HFFc6 (cell line): Measurements from ENCODE around the gene NUP35. TPM values are rescaled to one million over a fixed set of nuclear protein-coding genes. Genes with fewer than 3 reads are reported as not detected.
"Not testable (repeated sequence)": the region's sequence is repeated elsewhere in the genome, so short reads cannot be mapped to it uniquely, and the experiment has no call there.

ENCODE experiments used
- DNase-seq: peaks from one replicate; pipeline ENCODE4 v3.0.0-alpha.2; 2018
- H3K27ac Mint-ChIP-seq: 2 replicates; pipeline ENCODE4 v1.8.0; 2020; ENCODE audit warnings: mild to moderate bottlenecking, mixed read lengths
- H3K27me3 Mint-ChIP-seq: 2 replicates; pipeline ENCODE4 v1.8.0; 2021; ENCODE audit warnings: mild to moderate bottlenecking, moderate library complexity, mixed read lengths; ENCODE audit not compliant: insufficient read depth
- H3K36me3 Mint-ChIP-seq: 2 replicates; pipeline ENCODE4 v1.8.0; 2021; ENCODE audit warnings: low read depth, mixed read lengths
- H3K4me1 Mint-ChIP-seq: 2 replicates; pipeline ENCODE4 v1.8.0; 2020; ENCODE audit warnings: low read depth, mixed read lengths
- H3K4me3 Mint-ChIP-seq: 2 replicates; pipeline ENCODE4 v1.8.0; 2020; ENCODE audit warnings: mild to moderate bottlenecking, moderate library complexity, mixed read lengths
- H3K9me3 Mint-ChIP-seq: 2 replicates; pipeline ENCODE4 v1.8.0; 2020; ENCODE audit warnings: mild to moderate bottlenecking, mixed read lengths
- total RNA-seq, 6 experiments: library from RNA; stranded (reverse); fragmentation: NEBNext Ultra II Directional; extraction: Animal tissue kit (Norgen Biotek cat#: 25700); gene quantifications; 2 replicates in 1 of 6; 3 replicates in 5 of 6; pipeline ENCODE4 v1.2.3, GENCODE V29; 2021
- TF ChIP-seq, protein P1 (sequence below): fragments of 200-600 bp; sonication (generic); IDR thresholded peaks from 2 replicates; pipeline ENCODE4 v1.5.0; 2021; ENCODE audit warnings: antibody characterized with exemption, mild to moderate bottlenecking

Gene NUP35
- total RNA-seq, 6 experiments from 2014 or later = 10.4 to 17.0 (median 14.2) TPM

DNA sequence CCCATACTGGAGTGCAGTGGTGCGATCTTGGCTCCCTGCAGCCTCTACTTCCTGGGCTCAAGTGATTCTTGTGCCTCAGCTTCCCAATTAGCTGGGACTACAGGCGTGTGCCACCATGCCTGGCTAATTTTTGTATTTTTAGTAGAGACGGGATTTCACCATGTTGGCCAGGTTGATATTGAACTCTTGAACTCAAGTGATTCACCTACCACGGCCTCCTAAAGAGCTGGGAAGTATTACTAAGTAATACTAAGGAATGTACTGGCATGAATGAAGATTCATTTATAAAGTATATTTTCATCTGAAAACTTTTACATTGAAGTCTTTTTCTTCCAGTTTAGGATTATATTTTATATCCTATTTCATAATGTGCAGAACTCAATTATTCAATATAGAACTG, 38.1 kb downstream of the NUP35 start:
- Mint-ChIP-seq H3K36me3 (peaks cover 47% of the 10 kb centered on the region), H3K27ac (no peak overlapping the region), H3K27me3 (no peaks in the 10 kb centered on the region), H3K9me3 (peaks cover 7% of the 10 kb centered on the region; the same call in 1 of the 2 replicates), H3K4me1 (peaks cover 23% of the 10 kb centered on the region), H3K4me3 (no peak overlapping the region)
- DNase-seq = peak; percentile 46
- TF ChIP-seq, protein P1, sequence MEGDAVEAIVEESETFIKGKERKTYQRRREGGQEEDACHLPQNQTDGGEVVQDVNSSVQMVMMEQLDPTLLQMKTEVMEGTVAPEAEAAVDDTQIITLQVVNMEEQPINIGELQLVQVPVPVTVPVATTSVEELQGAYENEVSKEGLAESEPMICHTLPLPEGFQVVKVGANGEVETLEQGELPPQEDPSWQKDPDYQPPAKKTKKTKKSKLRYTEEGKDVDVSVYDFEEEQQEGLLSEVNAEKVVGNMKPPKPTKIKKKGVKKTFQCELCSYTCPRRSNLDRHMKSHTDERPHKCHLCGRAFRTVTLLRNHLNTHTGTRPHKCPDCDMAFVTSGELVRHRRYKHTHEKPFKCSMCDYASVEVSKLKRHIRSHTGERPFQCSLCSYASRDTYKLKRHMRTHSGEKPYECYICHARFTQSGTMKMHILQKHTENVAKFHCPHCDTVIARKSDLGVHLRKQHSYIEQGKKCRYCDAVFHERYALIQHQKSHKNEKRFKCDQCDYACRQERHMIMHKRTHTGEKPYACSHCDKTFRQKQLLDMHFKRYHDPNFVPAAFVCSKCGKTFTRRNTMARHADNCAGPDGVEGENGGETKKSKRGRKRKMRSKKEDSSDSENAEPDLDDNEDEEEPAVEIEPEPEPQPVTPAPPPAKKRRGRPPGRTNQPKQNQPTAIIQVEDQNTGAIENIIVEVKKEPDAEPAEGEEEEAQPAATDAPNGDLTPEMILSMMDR = no peak

DNA sequence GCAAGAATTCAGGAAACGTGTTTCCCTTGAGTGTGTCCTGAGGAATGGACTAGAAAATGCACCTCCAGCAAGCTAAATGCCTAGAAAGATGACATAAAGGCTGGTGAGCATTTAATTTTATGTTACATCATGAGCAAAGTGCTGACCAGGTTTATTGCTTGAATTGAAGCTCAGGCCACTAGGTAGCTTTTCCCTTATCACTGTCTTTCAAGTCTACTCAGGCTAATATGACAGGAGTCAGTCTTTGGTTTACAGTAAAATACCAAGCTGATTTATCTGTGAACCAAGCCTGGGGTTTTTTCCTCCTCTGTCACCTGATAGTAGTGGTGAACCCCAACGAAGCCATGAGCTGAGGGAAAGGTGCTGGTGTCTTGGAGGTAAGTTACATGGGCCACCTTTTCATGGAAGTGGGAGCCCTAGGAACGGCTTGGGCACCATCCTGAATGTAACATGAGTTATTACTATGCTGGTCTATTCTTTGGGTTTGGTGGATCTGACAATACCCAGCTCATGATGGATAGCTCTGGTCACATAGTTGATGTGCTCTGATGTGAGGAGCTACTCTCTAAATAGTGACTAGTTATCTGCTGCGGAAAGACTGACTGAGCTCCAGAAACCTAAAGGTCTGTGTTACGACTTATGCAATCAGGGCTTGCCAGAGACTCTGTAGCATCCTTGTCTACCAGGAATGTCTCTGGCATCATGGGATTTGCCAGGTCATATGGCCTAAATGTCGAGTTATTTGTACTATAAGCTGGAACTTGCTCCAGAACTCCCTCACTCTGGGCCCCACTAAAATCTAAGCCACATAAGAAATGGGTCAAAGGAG, 39.8 kb downstream of the NUP35 start:
- Mint-ChIP-seq H3K27ac (no peak overlapping the region), H3K4me3 (no peak overlapping the region), H3K9me3 (peaks cover 7% of the 10 kb centered on the region; the same call in 1 of the 2 replicates), H3K36me3 (peaks cover 55% of the 10 kb centered on the region), H3K4me1 (peaks cover 23% of the 10 kb centered on the region), H3K27me3 (no peaks in the 10 kb centered on the region)
- DNase-seq = no peak
- TF ChIP-seq, protein P1 = no peak

DNA sequence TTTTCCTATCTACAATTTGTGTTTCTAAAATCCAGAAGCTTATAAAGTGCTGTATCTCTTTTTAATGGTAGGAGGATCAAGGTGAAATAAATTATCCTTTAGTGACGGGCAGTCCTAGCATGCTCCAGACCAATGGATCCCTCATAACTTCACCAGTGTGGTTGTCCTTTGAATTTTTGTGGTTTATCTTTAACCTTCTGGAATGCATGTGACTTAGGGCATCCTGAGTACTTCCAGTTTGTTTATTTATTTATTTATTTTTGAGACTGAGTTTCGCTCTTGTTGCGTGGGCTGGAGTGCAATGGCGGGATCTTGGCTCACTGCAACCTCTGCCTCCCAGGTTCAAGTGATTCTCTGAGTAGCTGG, 40.4 kb downstream of the NUP35 start:
- Mint-ChIP-seq H3K36me3 (peaks cover 55% of the 10 kb centered on the region), H3K27me3 (no peaks in the 10 kb centered on the region), H3K9me3 (peaks cover 7% of the 10 kb centered on the region; the same call in 1 of the 2 replicates), H3K27ac (no peak overlapping the region), H3K4me1 (peaks cover 23% of the 10 kb centered on the region), H3K4me3 (no peak overlapping the region)
- DNase-seq = peak; percentile 9
- TF ChIP-seq, protein P1 = no peak

DNA sequence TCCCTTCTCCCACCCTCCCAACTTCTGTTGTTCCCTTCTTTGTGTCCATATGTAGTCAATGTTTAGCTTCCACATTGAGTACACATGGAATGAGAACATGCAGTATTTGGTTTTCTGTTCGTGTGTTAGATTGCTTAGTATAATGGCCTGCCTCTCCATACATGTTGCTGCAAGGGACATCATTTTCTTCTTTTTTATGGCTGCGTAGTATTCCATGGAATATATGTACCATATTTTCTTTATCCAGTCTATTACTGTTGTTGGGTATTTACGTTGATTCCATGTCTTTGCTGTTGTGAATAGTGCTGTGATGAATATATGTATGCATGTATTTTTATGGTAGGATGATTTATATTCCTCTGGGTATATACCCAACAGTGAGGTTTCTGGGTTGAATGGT, 42.0 kb downstream of the NUP35 start:
- peaks cover 23% of the 10 kb centered on the region for H3K4me1 Mint-ChIP-seq
- TF ChIP-seq, protein P1 = no peak
- peaks cover 55% of the 10 kb centered on the region for H3K36me3 Mint-ChIP-seq
- DNase-seq = no peak
- no peak overlapping the region for H3K4me3 Mint-ChIP-seq
- H3K27ac Mint-ChIP-seq = no peak overlapping the region
- peaks cover 7% of the 10 kb centered on the region; the same call in 1 of the 2 replicates for H3K9me3 Mint-ChIP-seq
- H3K27me3 Mint-ChIP-seq = no peaks in the 10 kb centered on the region

DNA sequence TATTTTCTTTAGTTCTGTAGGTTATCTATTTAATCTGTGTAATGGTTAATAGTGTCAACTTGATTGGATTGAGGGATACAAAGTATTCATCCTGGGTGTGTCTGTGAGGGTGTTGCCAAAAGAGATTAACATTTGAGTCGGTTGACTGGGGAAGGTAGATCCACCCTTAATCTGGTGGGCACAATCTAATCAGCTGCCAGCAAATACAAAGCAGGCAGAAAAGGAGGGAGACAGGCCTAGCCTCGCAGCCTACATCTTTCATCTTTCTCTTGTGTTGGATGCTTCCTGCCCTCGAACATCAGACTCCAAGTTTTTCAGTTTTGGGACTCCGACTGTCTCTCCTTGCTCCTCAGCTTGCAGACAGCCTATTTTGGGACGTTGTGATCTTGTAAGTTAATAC, 42.7 kb downstream of the NUP35 start:
- Mint-ChIP-seq H3K36me3 (peaks cover 49% of the 10 kb centered on the region), H3K4me1 (peaks cover 16% of the 10 kb centered on the region)
- H3K9me3 Mint-ChIP-seq, DNase-seq, H3K27ac Mint-ChIP-seq, H3K27me3 Mint-ChIP-seq, H3K4me3 Mint-ChIP-seq: not testable (repeated sequence)

DNA sequence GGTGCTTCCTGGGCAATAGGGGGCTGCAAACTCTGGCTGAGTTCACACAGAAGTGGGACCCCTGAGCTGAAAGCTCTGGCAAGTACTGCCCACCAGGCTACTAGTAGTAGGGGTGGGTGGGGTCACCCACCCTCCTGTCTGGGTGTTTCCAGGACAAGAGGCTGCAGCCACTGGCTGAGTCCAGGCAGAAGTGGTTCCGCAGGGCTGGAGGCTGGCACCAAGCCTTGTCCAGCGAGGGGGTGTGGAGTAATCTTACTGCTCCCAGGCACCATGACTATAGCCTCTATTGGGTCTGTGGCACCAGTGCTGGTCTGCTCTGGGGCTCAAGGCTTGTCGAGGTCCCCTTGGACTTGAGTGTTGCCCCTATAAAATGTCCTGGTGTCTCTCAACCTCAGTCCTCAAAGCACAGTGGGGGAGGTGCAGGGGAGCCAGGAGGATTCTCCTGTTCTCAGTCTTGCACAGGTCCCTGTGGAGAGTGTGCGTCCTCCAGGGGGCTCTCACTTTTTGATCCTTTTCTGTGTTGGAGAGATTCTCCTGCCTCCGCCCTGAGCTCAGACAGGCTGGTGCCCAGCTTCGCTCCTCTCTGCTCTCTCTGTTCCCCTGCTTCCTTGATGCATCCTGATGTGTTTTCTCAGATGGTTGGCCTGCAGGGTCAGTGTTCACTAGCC, 48.1 kb downstream of the NUP35 start:
- Mint-ChIP-seq H3K27me3 (no peaks in the 10 kb centered on the region), H3K4me1 (no peaks in the 10 kb centered on the region), H3K27ac (no peak overlapping the region), H3K36me3 (peaks cover 44% of the 10 kb centered on the region), H3K4me3 (no peak overlapping the region), H3K9me3 (peaks cover 21% of the 10 kb centered on the region)
- no peak for DNase-seq
- TF ChIP-seq, protein P1 = no peak
